H1 (cell line): ENCODE data around the gene RPL38. TPM values are rescaled to one million over a fixed set of nuclear protein-coding genes. Genes with fewer than 3 reads are reported as not detected.

ENCODE experiments used
- HDAC2 ChIP-seq, 2 experiments: fragments of 300-600 bp in 1 of 2; sonication (generic) in 1 of 2; IDR thresholded peaks; 2 replicates each; pipeline ENCODE4 v1.6.1; 2011 to 2012; ENCODE audit warnings: low read depth in 2 of 2, low read length in 2 of 2, mild to moderate bottlenecking in 2 of 2, moderate library complexity in 2 of 2, borderline replicate concordance in 1 of 2, inconsistent platforms in 1 of 2
- polyA plus RNA-seq, 7 experiments: library from polyadenylated mRNA; depleted of rRNA in 3 of 7; stranded (reverse) in 5 of 7; unstranded in 2 of 7; fragments of >200 nt in 5 of 7; fragments of 200-250 nt in 2 of 7; gene quantifications; 1 replicate in 5 of 7; 2 replicates in 1 of 7; 4 replicates in 1 of 7; pipeline versions ENCODE4 v1.2.1 to v1.2.3, GENCODE V29; 2011 to 2013; ENCODE audit warnings: missing spikeins in 2 of 7, mixed read lengths in 2 of 7
- total RNA-seq: library from RNA; stranded (reverse); fragmentation: NEBNext Ultra II Directional; extraction: Animal tissue kit (Norgen Biotek cat#: 25700); gene quantifications from 2 replicates; pipeline ENCODE4 v1.2.1, GENCODE V29; 2021

RPL38 gene
- total and polyA plus RNA-seq, 2 of the 8 experiments (the other 6 are each of a cell fraction or from before 2014, with no cell fraction given), result 412 to 1,195 TPM

DNA sequence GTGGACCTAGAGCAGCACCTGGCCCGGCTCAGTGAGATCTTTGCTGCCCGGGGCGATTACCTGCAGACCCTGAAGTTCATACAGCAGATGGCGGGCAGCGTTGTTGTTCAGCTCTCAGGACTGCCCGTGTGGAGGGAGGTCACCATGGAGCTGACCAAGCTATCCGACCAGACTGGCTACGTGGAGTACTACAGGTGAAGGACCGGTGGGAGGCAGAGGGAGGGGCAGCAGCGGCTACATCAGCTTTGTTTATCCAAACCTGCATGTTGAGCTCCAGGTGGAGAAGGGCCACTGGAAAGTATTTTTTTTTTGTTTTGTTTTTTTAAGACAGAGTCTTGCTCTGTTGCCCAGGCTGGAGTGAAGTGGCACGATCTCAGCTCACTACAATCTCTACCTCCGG, 33.8 kb downstream of the RPL38 start (continued):
- no peak for TF ChIP-seq HDAC2 (IDR thresholded peaks at IDR 0.05; ENCODE audit: borderline replicate concordance in 1 of 2, low read depth in 2 of 2, low read length in 2 of 2)
